Islet precursor cell (in vitro differentiated cells): Measurements from ENCODE around the gene FCN2.

ENCODE experiments used
- DNase-seq: peaks from one replicate; pipeline ENCODE4 v3.0.0-alpha.2; 2018

Gene FCN2

GRCh38 chr9:134935056-134935640 lies 54.5 kb downstream of the FCN2 start:
- no peak for DNase-seq

- no peak for DNase-seq
These were observed 55.2 kb downstream of the FCN2 start for GRCh38 chr9:134935701-134936345.

- DNase-seq = no peak
These were observed 55.9 kb downstream of the FCN2 start for GRCh38 chr9:134936346-134937163.
